HUES6 (cell line): ENCODE measurements around the gene CD4.
"Not testable (repeated sequence)": the region's sequence is repeated elsewhere in the genome, so short reads cannot be mapped to it uniquely, and the experiment has no call there.

Experiments
- H3K27ac ChIP-seq: 2 replicates; pipeline ENCODE4 v1.7.0; 2013; ENCODE audit warnings: low read depth, mild to moderate bottlenecking, low read length, inconsistent platforms
- H3K27me3 ChIP-seq: 2 replicates; pipeline ENCODE4 v1.6.1; 2013; ENCODE audit warnings: low read length; ENCODE audit not compliant: control insufficient read depth, insufficient read depth
- H3K36me3 ChIP-seq: 2 replicates; pipeline ENCODE4 v1.6.1; 2013; ENCODE audit warnings: low read length; ENCODE audit not compliant: control insufficient read depth, insufficient read depth
- H3K4me1 ChIP-seq: 2 replicates; pipeline ENCODE4 v1.6.1; 2013; ENCODE audit warnings: low read length; ENCODE audit not compliant: control insufficient read depth, insufficient read depth
- H3K4me3 ChIP-seq: 2 replicates; pipeline ENCODE4 v1.5.1; 2013; ENCODE audit warnings: low read depth, low read length
- H3K9ac ChIP-seq: one replicate; pipeline ENCODE4 v1.6.1; 2013; ENCODE audit warnings: mild to moderate bottlenecking, low read length
- H3K9me3 ChIP-seq: 2 replicates; pipeline ENCODE4 v1.6.1; 2013; ENCODE audit warnings: low read depth, low read length; ENCODE audit not compliant: control insufficient read depth, insufficient read depth

CD4 gene

DNA sequence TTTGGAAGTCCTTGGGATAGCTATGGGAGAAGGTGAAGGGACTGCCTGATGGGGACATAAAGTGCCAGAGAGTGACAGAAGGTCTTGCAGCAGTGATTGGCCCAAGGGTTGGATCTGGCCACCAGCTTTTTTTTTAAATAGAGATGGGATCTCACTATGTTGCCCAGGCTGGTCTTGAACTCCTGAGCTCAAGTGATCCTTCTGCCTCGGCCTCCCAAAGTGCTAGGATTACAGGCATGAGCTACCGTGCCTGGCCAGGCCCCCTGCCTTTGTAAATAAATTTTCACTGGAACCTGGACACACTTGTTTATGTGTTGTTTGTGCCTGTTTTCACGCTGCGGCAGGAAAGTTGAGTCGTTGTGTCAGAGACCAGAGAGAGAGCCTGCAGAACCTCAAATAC is 76.0 kb downstream of the CD4 start:
- not testable (repeated sequence) for H3K9me3 ChIP-seq, H3K4me3 ChIP-seq, H3K27me3 ChIP-seq, H3K27ac ChIP-seq, H3K9ac ChIP-seq
- Histone ChIP-seq H3K4me1 (peaks cover 33% of the 10 kb centered on the region), H3K36me3 (peaks cover 73% of the 10 kb centered on the region)

DNA sequence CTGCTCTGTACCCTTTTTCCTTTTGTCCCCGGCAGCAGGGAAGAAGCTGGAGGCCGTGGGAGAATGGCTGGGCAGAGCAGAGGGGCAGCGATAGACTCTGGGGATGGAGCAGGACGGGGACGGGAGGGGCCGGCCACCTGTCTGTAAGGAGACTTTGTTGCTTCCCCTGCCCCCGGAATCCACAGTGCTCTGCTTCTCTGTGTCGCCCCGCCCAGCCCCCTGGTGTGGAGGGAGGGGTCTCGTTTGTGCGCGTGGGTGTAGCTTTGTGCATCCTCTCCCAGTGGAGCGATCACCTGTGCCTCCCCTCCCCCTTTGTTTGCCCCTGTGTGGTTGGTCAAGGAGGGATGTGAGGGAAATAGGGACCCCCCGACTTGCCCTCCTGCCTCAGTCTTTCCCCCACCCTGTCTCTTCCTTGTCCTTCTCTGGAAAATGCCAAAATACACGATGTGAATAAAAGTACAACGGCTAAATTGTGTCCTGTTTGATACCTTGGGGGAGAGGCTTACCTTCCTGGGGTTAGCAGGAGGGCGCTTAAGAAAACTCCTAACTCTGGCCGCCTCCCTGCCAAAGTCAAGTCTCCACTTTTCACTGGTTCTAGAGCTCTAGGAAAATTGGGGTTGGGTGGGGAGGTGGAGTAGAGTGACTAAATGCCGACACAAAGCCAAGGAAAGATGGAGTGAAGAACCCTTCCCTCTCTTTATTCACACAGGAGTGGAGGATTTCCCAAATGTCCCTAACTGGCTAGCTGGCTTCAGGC is 77.0 kb downstream of the CD4 start:
- peak overlapping the region; percentile 56 for H3K9ac ChIP-seq
- H3K4me1 ChIP-seq: peaks cover 39% of the 10 kb centered on the region
- H3K27ac ChIP-seq: no peak overlapping the region
- H3K4me3 ChIP-seq: peak overlapping the region; percentile 91
- H3K36me3 ChIP-seq: peaks cover 73% of the 10 kb centered on the region
- H3K9me3 ChIP-seq: no peaks in the 10 kb centered on the region
- no peaks in the 10 kb centered on the region for H3K27me3 ChIP-seq

DNA sequence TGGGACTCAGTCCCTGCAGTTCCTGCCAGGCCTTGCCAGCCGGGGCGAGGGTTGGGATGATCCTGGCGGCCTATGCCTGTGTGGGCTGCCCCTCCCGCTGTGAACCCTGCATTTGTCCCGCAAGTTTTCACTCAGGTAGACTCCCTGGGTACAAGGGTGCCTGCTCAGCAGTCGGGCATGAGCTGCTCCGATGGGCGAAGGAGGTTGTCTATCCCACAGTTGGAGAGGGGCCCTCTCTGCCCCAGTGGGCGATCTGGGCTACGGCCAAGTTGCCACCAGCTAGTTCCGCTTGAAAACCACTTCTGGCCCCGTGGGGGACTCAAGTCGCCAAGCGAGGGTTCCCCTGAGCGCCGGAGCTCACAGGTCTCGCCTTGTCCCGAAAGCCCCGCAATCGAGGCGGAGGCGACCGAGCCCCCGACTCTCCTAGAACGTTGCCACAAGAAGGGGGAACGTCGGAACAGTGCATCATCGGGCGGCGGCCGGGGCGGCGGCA is 77.6 kb downstream of the CD4 start:
- H3K27me3 ChIP-seq: no peaks in the 10 kb centered on the region
- peak overlapping the region; percentile 91 for H3K4me3 ChIP-seq
- peaks cover 45% of the 10 kb centered on the region for H3K4me1 ChIP-seq
- peak overlapping the region; percentile 56 for H3K9ac ChIP-seq
- H3K9me3 ChIP-seq: no peaks in the 10 kb centered on the region
- H3K27ac ChIP-seq: no peak overlapping the region
- H3K36me3 ChIP-seq: peaks cover 68% of the 10 kb centered on the region

DNA sequence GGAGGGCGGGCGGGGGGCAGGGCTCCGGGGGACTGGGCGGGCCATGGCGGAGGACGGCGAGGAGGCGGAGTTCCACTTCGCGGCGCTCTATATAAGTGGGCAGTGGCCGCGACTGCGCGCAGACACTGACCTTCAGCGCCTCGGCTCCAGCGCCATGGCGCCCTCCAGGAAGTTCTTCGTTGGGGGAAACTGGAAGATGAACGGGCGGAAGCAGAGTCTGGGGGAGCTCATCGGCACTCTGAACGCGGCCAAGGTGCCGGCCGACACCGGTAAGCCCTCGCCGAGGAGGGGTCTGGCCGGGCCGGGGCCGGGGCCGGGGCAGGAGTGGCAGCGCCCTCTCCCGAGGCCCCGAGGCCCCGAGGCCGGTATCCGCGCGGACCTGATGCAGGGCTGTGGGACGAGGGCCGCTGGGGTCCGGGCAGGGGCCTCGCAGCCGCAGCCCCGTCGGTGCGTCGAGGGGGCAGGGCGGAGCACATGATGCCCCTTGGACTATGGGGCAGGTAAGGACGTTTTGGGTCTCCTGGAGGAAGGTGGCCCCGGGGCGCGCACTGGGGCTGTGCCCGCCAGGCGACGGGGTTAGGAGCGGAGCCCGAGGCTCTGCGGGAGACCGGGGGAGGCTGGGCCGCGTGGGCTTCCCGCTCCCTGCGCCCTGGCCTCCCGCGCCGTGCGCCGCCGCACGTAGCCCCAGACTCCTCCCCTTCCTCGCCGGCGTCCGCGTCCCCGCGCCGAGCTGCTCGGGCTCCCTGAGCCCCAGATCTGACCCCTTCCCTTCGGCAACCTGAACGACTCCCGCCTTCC is 78.3 kb downstream of the CD4 start, which contains the start of gene TPI1:
Gene TPI1 (plus strand): TSS at position 119 of the 798 bp plus-strand sequence. CDS start 36 bp downstream, at position 155.
- Histone ChIP-seq H3K4me3 (peak within 1 kb of the TSS; percentile 91), H3K9me3 (no peaks in the 10 kb centered on the region), H3K4me1 (peaks cover 48% of the 10 kb centered on the region), H3K27ac (peak within 1 kb of the TSS; percentile 98), H3K27me3 (no peaks in the 10 kb centered on the region), H3K36me3 (peaks cover 62% of the 10 kb centered on the region), H3K9ac (peak within 1 kb of the TSS; percentile 98)

DNA sequence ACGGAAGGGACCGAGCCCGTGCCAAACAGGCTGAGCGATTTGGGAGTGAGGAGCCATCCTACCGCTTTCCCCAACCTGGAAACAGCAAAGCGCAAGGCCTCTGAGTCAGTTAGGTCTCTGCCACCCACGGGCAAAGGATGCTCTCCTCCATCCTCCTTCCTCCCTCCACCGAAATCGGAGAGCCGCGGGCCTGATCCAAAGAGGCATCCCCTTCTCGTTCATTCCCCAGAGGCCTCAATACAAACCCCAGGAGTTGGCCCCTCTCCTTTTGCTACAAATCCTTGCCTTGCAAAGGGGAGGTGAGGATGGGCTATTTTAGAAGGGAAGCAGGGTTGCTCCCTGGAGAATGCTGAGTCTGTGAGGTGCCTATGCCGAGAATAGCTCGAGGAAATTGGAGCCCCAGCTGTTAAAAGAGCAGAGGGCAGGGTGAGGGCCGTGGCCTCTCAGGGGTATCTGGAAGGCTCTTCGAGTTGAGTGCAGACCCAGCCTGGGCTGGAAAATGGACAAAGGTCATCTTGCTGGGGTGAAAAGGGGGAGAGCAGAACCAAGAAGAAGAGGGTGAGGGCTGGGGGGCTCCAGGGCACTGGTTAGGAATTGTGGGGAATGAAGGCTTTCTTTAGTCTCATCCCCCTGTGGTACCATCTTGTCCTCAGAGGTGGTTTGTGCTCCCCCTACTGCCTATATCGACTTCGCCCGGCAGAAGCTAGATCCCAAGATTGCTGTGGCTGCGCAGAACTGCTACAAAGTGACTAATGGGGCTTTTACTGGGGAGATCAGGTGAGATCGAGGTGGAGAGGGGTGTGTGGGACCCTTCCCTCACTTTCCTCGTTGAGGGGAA is 79.1 kb downstream of the CD4 start:
- Histone ChIP-seq H3K4me1 (peaks cover 48% of the 10 kb centered on the region), H3K9me3 (no peaks in the 10 kb centered on the region), H3K27ac (peak overlapping the region; percentile 98; the same call in 1 of the 2 replicates), H3K4me3 (peak overlapping the region; percentile 91), H3K27me3 (no peaks in the 10 kb centered on the region), H3K36me3 (peaks cover 54% of the 10 kb centered on the region), H3K9ac (peak overlapping the region; percentile 98)

DNA sequence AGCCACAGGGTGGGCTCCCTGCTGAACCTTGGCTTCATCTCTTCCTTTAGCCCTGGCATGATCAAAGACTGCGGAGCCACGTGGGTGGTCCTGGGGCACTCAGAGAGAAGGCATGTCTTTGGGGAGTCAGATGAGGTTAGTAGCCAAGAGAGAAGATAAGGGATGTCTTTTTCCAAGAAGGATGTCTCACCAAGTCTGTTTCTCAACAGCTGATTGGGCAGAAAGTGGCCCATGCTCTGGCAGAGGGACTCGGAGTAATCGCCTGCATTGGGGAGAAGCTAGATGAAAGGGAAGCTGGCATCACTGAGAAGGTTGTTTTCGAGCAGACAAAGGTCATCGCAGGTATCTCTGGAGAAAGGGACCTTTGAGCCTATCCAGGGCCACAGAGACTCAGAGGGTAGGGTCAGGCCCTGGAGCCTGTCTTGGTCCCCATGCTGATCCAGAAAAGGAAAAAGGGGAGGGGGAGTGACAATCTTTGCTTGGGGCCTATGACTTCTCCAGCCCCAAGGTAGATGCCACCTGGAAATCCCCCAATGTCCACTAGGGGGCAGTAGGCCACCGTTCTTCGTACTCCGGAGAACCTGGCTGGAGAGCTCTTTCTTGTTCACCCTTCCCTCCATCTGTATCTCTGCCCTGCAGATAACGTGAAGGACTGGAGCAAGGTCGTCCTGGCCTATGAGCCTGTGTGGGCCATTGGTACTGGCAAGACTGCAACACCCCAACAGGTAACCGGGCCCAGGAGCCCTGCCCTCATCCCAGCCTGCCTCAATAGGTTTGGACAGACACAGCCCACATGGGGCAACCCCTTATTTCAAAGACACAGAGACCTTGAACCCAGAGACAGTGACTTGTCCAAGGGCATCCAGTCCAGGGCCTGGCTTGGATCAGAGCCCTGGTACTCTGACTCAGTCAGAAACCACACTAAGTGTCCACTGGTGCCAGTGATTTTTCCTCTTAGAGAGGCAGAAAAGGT is 80.0 kb downstream of the CD4 start:
- Histone ChIP-seq H3K9ac (peak overlapping the region; percentile 98), H3K27me3 (no peaks in the 10 kb centered on the region), H3K4me1 (peaks cover 48% of the 10 kb centered on the region), H3K27ac (no peak overlapping the region), H3K4me3 (peak overlapping the region; percentile 91), H3K36me3 (peaks cover 45% of the 10 kb centered on the region), H3K9me3 (no peaks in the 10 kb centered on the region)

DNA sequence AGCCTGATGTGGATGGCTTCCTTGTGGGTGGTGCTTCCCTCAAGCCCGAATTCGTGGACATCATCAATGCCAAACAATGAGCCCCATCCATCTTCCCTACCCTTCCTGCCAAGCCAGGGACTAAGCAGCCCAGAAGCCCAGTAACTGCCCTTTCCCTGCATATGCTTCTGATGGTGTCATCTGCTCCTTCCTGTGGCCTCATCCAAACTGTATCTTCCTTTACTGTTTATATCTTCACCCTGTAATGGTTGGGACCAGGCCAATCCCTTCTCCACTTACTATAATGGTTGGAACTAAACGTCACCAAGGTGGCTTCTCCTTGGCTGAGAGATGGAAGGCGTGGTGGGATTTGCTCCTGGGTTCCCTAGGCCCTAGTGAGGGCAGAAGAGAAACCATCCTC is 81.0 kb downstream of the CD4 start:
- peaks cover 35% of the 10 kb centered on the region for H3K36me3 ChIP-seq
- not testable (repeated sequence) for H3K27me3 ChIP-seq, H3K9ac ChIP-seq, H3K4me3 ChIP-seq, H3K27ac ChIP-seq, H3K9me3 ChIP-seq
- H3K4me1 ChIP-seq: peaks cover 48% of the 10 kb centered on the region
